Parathyroid adenoma (tissue), 2 donors: ENCODE results near the gene HSF5.

ENCODE experiments used
- H2AFZ ChIP-seq: fragments of 300-600 bp; sonication (generic); one replicate; pipeline ENCODE4 v1.7.0; 2017; ENCODE audit warnings: antibody characterized with exemption, mild to moderate bottlenecking
- H3K27ac ChIP-seq: fragments of 300-600 bp; sonication (generic); one replicate; pipeline ENCODE4 v1.7.0; 2017
- H3K27me3 ChIP-seq: fragments of 300-600 bp; sonication (generic); one replicate; pipeline ENCODE4 v1.7.0; 2017; ENCODE audit warnings: low read length; ENCODE audit not compliant: control insufficient read depth, insufficient read depth
- H3K36me3 ChIP-seq: fragments of 300-600 bp; sonication (generic); one replicate; pipeline ENCODE4 v1.7.0; 2017; ENCODE audit warnings: low read length; ENCODE audit not compliant: control insufficient read depth, insufficient read depth
- H3K4me1 ChIP-seq: fragments of 300-600 bp; sonication (generic); one replicate; pipeline ENCODE4 v1.7.0; 2017; ENCODE audit warnings: control low read depth
- H3K4me2 ChIP-seq: fragments of 300-600 bp; sonication (generic); one replicate; pipeline ENCODE4 v1.7.0; 2017; ENCODE audit warnings: low read length
- H3K4me3 ChIP-seq: fragments of 300-600 bp; sonication (generic); one replicate; pipeline ENCODE4 v1.7.0; 2017; ENCODE audit warnings: low read depth, low read length
- H3K79me2 ChIP-seq: fragments of 300-600 bp; sonication (generic); one replicate; pipeline ENCODE4 v1.7.0; 2017; ENCODE audit warnings: control low read depth
- H3K9ac ChIP-seq: fragments of 300-600 bp; sonication (generic); one replicate; pipeline ENCODE4 v1.7.0; 2017; ENCODE audit warnings: mild to moderate bottlenecking
- H3K9me3 ChIP-seq: fragments of 300-600 bp; sonication (generic); one replicate; pipeline ENCODE4 v1.7.0; 2017; ENCODE audit warnings: low read length; ENCODE audit not compliant: control insufficient read depth
- CTCF ChIP-seq: fragments of 300-600 bp; sonication (generic); IDR thresholded peaks from one replicate; pipeline ENCODE4 v1.7.0; 2017; ENCODE audit warnings: antibody characterized with exemption, mild to moderate bottlenecking
- donor health status: primary hyperparathyroidism.

The HSF5 gene

GRCh38 chr17:58531661-58532554 is 43.7 kb upstream of the HSF5 start:
- H3K4me1 ChIP-seq: peaks cover 14% of the 10 kb centered on the region
- H3K9me3 ChIP-seq: no peaks in the 10 kb centered on the region
- no peaks in the 10 kb centered on the region for H3K79me2 ChIP-seq
- TF ChIP-seq CTCF: no peak
- peak overlapping the region; percentile 42 for H3K4me3 ChIP-seq
- peak overlapping the region; percentile 49 for H3K27ac ChIP-seq
- peak overlapping the region; percentile 87 for H2AFZ ChIP-seq
- H3K27me3 ChIP-seq: no peaks in the 10 kb centered on the region
- H3K4me2 ChIP-seq: peak overlapping the region; percentile 65
- H3K36me3 ChIP-seq: no peaks in the 10 kb centered on the region
- no peak overlapping the region for H3K9ac ChIP-seq

GRCh38 chr17:58531122-58531521 is 42.9 kb upstream of the HSF5 start:
- Histone ChIP-seq H3K4me3 (peak overlapping the region; percentile 33), H3K79me2 (no peaks in the 10 kb centered on the region), H3K4me2 (peak overlapping the region; percentile 59), H3K9ac (no peak overlapping the region), H3K9me3 (no peaks in the 10 kb centered on the region), H2AFZ (peak overlapping the region; percentile 87), H3K27ac (peak overlapping the region; percentile 49), H3K4me1 (peaks cover 14% of the 10 kb centered on the region), H3K27me3 (no peaks in the 10 kb centered on the region), H3K36me3 (no peaks in the 10 kb centered on the region)
- TF ChIP-seq CTCF: no peak

GRCh38 chr17:58530655-58531054 is 42.4 kb upstream of the HSF5 start:
- H3K27ac ChIP-seq: peak overlapping the region; percentile 49
- H3K4me1 ChIP-seq: peaks cover 14% of the 10 kb centered on the region
- H2AFZ ChIP-seq: peak overlapping the region; percentile 87
- no peaks in the 10 kb centered on the region for H3K79me2 ChIP-seq
- no peaks in the 10 kb centered on the region for H3K27me3 ChIP-seq
- H3K4me3 ChIP-seq: no peak overlapping the region
- no peaks in the 10 kb centered on the region for H3K36me3 ChIP-seq
- no peak for TF ChIP-seq CTCF
- H3K4me2 ChIP-seq: no peak overlapping the region
- no peak overlapping the region for H3K9ac ChIP-seq
- H3K9me3 ChIP-seq: no peaks in the 10 kb centered on the region

GRCh38 chr17:58529275-58529674 is 41.1 kb upstream of the HSF5 start:
- H3K4me2 ChIP-seq: no peak overlapping the region
- no peaks in the 10 kb centered on the region for H3K36me3 ChIP-seq
- H3K27me3 ChIP-seq: no peaks in the 10 kb centered on the region
- no peaks in the 10 kb centered on the region for H3K9me3 ChIP-seq
- H3K79me2 ChIP-seq: no peaks in the 10 kb centered on the region
- no peak overlapping the region for H3K9ac ChIP-seq
- peaks cover 14% of the 10 kb centered on the region for H3K4me1 ChIP-seq
- H3K27ac ChIP-seq: no peak overlapping the region
- no peak overlapping the region for H3K4me3 ChIP-seq
- no peak overlapping the region for H2AFZ ChIP-seq
- TF ChIP-seq CTCF: no peak

- H3K4me1 ChIP-seq: peaks cover 14% of the 10 kb centered on the region
- no peak overlapping the region for H3K4me2 ChIP-seq
- TF ChIP-seq CTCF: no peak
- no peak overlapping the region for H3K9ac ChIP-seq
- no peaks in the 10 kb centered on the region for H3K36me3 ChIP-seq
- no peaks in the 10 kb centered on the region for H3K9me3 ChIP-seq
- no peaks in the 10 kb centered on the region for H3K79me2 ChIP-seq
- H2AFZ ChIP-seq: no peak overlapping the region
- H3K27ac ChIP-seq: no peak overlapping the region
- H3K27me3 ChIP-seq: no peaks in the 10 kb centered on the region
- H3K4me3 ChIP-seq: no peak overlapping the region
Observed at GRCh38 chr17:58528443-58528842, 40.2 kb upstream of the HSF5 start.
